AG08395 (cell line): Measurements from ENCODE around the gene SEMA4G.

Experiments used
- DNase-seq: peaks from one replicate; pipeline ENCODE4 v3.0.0; 2012; ENCODE audit warnings: mixed read lengths, low spot score

Gene SEMA4G

GRCh38 chr10:101006593-101007098, 37.3 kb downstream of the SEMA4G start:
- DNase-seq, result no peak

- DNase-seq, result no peak
Measured at GRCh38 chr10:101007099-101007711, 37.9 kb downstream of the SEMA4G start.

GRCh38 chr10:101007915-101008822, 38.9 kb downstream of the SEMA4G start:
- no peak for DNase-seq

GRCh38 chr10:101008823-101009423, 39.6 kb downstream of the SEMA4G start:
- DNase-seq, result no peak

- no peak for DNase-seq
Measured at GRCh38 chr10:101010329-101010728, 41.0 kb downstream of the SEMA4G start.

GRCh38 chr10:101011517-101012423, 42.5 kb downstream of the SEMA4G start:
- no peak for DNase-seq

GRCh38 chr10:101012525-101013364, 43.4 kb downstream of the SEMA4G start:
- DNase-seq, result peak; percentile 92

- DNase-seq, result no peak
Measured at GRCh38 chr10:101013365-101013825, 44.1 kb downstream of the SEMA4G start.

- DNase-seq, result peak; percentile 80
Measured at GRCh38 chr10:101014230-101014884, 45.1 kb downstream of the SEMA4G start.

GRCh38 chr10:101014966-101015581, 45.8 kb downstream of the SEMA4G start:
- peak; percentile 86 for DNase-seq

- DNase-seq, result no peak
Measured at GRCh38 chr10:101015582-101015973, 46.3 kb downstream of the SEMA4G start.

GRCh38 chr10:101016814-101017213, 47.5 kb downstream of the SEMA4G start:
- no peak for DNase-seq

GRCh38 chr10:101018118-101018599, 48.9 kb downstream of the SEMA4G start:
- DNase-seq, result no peak

GRCh38 chr10:101018600-101019439, 49.5 kb downstream of the SEMA4G start:
- DNase-seq, result peak; percentile 93
